Right atrium auricular region (tissue), 2 donors: Measurements from ENCODE around the gene ABCA5. TPM values are rescaled to one million over a fixed set of nuclear protein-coding genes. Genes with fewer than 3 reads are reported as not detected.

Source experiments
- DNase-seq: peaks from one replicate; pipeline ENCODE4 v3.0.0-alpha.2; 2019; ENCODE audit warnings: low spot score
- H3K27ac ChIP-seq, 2 donors: fragments of 200-600 bp; sonication (generic); 1 replicate in 1 of 2; 2 replicates in 1 of 2; pipeline ENCODE4 v1.5.1; 2016 to 2019
- H3K27me3 ChIP-seq, 2 donors: fragments of 200-600 bp; sonication (generic); one replicate each; pipeline versions ENCODE4 v1.5.1 to v1.6.0; 2017 to 2019
- H3K36me3 ChIP-seq: fragments of 200-600 bp; sonication (generic); one replicate; pipeline ENCODE4 v1.5.1; 2016
- H3K4me1 ChIP-seq, 2 donors: fragments of 200-600 bp; sonication (generic); one replicate each; pipeline versions ENCODE4 v1.5.1 to v1.6.0; 2017 to 2019
- H3K4me3 ChIP-seq, 2 donors: fragments of 200-600 bp; sonication (generic); 1 replicate in 1 of 2; 2 replicates in 1 of 2; pipeline ENCODE4 v1.5.1; 2017 to 2019; ENCODE audit warnings: mild to moderate bottlenecking in 1 of 2, moderate library complexity in 1 of 2
- H3K9me3 ChIP-seq, 2 donors: fragments of 200-600 bp; sonication (generic); one replicate each; pipeline ENCODE4 v1.5.1; 2019
- total RNA-seq, 2 donors: library from RNA; depleted of rRNA; stranded (reverse); fragments of >200 nt; gene quantifications; one replicate each; pipeline ENCODE4 v1.1.0, GENCODE V29; 2016
- TF ChIP-seq, protein P1 (sequence below), 2 donors: fragments of 200-600 bp; sonication (generic); IDR thresholded peaks; one replicate each; pipeline ENCODE4 v1.5.1; 2019; ENCODE audit warnings: antibody characterized with exemption in 2 of 2

The ABCA5 gene
- total RNA-seq, 2 donors from 2014 or later, result 10.3 to 19.7 TPM

DNA sequence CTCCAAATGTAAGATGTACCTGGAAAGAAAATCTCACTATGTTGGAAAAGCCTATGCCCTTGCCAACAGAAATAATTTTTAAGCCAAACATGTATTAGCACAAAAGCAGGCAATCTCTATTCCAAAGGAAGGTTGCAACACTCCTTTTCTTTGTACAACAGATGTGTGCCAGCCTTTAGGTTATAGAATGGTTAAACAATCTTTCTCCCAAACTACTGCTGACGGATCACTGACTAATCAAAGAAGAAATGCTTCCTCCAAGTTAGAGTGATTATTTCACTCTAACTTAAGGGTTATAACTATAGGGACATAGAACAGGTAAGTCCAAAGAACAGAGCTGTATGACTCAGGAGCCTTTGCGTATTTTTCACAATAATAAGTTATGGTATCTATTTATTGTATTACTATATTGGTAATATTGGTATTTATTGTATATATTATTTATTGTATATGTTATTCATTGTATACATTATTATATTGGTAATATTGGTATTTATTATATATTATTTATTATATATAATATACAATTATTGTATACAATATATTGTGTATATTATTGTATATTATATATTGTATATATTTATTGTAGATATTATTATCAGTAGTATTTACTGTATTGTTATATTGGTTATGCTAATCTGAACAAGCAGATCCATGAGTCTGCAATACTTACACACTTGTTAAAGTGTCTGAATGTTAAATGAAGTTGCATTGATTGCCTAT, 36.7 kb upstream of the ABCA5 start:
- H3K4me1 ChIP-seq, result no peaks in the 10 kb centered on the region

DNA sequence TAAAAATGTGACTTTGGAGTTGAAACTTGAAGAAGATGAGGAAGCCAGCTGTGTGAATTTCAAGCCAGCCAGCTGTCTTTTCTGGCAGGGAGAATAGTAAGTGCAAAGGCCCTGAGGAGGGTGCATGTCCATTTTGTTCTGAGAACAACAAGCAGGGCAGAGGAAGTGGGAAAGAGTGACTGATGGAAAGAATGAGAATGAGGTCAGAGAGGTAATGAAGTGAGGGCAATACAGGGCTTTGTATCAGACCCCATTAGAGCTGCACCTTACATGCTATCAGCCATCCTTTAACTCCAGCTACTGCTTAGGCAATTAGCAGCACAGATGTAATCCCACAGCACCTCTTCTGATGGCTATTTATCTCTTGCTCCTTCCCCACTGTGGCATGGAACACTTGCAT, 34.2 kb upstream of the ABCA5 start:
- no peak overlapping the region for H3K4me3 ChIP-seq
- TF ChIP-seq, protein P1, sequence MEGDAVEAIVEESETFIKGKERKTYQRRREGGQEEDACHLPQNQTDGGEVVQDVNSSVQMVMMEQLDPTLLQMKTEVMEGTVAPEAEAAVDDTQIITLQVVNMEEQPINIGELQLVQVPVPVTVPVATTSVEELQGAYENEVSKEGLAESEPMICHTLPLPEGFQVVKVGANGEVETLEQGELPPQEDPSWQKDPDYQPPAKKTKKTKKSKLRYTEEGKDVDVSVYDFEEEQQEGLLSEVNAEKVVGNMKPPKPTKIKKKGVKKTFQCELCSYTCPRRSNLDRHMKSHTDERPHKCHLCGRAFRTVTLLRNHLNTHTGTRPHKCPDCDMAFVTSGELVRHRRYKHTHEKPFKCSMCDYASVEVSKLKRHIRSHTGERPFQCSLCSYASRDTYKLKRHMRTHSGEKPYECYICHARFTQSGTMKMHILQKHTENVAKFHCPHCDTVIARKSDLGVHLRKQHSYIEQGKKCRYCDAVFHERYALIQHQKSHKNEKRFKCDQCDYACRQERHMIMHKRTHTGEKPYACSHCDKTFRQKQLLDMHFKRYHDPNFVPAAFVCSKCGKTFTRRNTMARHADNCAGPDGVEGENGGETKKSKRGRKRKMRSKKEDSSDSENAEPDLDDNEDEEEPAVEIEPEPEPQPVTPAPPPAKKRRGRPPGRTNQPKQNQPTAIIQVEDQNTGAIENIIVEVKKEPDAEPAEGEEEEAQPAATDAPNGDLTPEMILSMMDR (IDR thresholded peaks at IDR 0.05), result no peak
- H3K27ac ChIP-seq, result no peak overlapping the region
- DNase-seq, result no peak
- H3K4me1 ChIP-seq, result no peaks in the 10 kb centered on the region
- no peaks in the 10 kb centered on the region for H3K9me3 ChIP-seq
- no peaks in the 10 kb centered on the region for H3K27me3 ChIP-seq
- no peaks in the 10 kb centered on the region for H3K36me3 ChIP-seq

More for the DNA sequence above, 36.7 kb upstream of the ABCA5 start:
- TF ChIP-seq, protein P1 (IDR thresholded peaks at IDR 0.05), result no peak
- H3K36me3 ChIP-seq, result no peaks in the 10 kb centered on the region
- H3K9me3 ChIP-seq, result no peaks in the 10 kb centered on the region
- no peak overlapping the region for H3K27ac ChIP-seq
- no peaks in the 10 kb centered on the region for H3K27me3 ChIP-seq
- H3K4me3 ChIP-seq, result no peak overlapping the region
- no peak for DNase-seq

DNA sequence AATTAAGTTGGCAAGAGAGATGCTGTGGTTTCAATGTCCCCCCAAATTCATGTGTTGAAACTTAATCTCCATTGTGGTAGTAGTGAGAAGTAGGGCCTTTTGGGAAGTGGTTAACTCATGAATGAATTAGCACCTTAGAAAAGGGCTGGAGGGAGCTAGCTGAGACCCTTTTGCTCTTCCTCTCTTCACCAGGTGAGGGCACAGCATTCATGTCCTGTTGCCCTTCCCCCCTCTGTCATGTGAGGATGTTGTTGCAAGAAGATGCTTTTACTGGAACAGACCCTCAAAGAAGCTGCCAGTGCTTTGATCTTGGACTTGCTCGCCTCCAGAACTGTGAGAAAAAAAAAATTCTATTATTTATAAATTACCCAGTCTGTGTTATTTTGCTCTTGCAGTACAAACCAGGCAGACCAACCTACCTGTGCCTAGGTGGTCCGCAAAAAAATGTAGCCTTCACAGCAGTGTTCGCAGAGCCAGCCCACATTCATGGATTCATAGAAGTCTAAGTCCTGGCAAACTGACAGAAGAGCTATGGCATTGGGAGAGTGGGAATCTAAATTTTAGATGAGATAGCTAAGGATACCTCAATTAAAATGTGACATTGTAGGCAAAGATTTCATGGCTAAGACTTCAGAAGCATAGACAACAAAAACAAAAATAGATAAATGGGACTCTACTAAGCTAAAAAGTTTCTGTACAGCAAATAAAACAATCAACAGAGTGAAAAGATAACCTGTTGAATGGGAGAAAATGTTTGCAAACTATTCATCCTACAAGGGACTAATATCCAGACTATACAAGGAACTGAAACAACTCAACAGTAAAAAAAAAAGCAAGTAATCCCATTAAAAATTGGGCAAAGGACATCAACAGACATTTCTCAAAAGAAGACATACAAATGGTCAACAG, 32.0 kb upstream of the ABCA5 start:
- H3K27ac ChIP-seq, result no peak overlapping the region
- H3K36me3 ChIP-seq, result no peaks in the 10 kb centered on the region
- no peaks in the 10 kb centered on the region for H3K4me1 ChIP-seq
- no peak for DNase-seq
- TF ChIP-seq, protein P1 (IDR thresholded peaks at IDR 0.05), result no peak
- no peak overlapping the region for H3K4me3 ChIP-seq
- no peaks in the 10 kb centered on the region for H3K9me3 ChIP-seq
- H3K27me3 ChIP-seq, result no peaks in the 10 kb centered on the region

DNA sequence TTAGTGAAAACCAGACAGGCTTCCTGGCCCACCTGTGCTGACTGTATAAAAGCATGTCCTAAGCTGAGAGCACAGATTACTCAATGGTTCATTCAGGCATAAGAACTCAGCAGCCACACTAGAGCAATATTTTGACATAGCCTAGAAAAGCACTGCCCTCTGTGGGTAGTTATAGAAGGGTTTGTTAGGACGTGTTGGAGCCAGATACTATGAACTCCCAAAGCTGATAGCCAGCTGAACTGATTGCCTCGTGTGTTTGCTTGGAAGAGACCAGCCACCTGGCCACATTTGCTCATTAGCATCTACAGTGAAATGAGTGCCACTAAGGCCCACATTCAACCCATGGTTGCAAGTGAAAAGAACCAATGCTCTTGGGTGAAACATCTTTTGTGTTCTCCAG, 30.8 kb upstream of the ABCA5 start:
- Histone ChIP-seq H3K9me3 (no peaks in the 10 kb centered on the region), H3K27ac (no peak overlapping the region), H3K4me1 (no peaks in the 10 kb centered on the region), H3K36me3 (no peaks in the 10 kb centered on the region), H3K4me3 (no peak overlapping the region), H3K27me3 (no peaks in the 10 kb centered on the region)
- TF ChIP-seq, protein P1 (IDR thresholded peaks at IDR 0.05), result no peak
- DNase-seq, result no peak

DNA sequence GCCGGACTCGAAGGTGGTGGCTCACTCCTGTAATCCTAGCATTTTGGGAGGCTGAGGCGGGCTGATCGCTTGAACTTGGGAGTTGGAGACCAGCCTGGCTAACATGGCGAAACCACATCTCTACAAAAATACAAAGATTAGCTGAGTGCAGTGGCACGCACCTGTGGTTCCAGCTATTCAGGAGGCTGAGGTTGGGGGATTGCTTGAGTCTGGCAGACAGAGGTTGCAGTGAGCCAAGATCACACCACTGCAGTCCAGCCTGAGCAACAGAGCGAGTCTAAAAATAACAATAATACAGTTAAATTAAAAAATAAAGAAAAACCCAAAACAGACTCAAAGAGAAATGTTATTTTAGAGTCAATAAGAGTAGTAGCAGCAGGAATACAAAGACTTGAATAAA, 29.7 kb upstream of the ABCA5 start:
- no peak overlapping the region for H3K4me3 ChIP-seq
- H3K4me1 ChIP-seq, result no peaks in the 10 kb centered on the region
- H3K9me3 ChIP-seq, result no peaks in the 10 kb centered on the region
- H3K36me3 ChIP-seq, result no peaks in the 10 kb centered on the region
- H3K27ac ChIP-seq, result no peak overlapping the region
- TF ChIP-seq, protein P1 (IDR thresholded peaks at IDR 0.05), result no peak
- no peaks in the 10 kb centered on the region for H3K27me3 ChIP-seq
- DNase-seq, result no peak
